GM18907 (cell line): ENCODE data around the gene RDH12.
"Not testable (repeated sequence)": the region's sequence is repeated elsewhere in the genome, so short reads cannot be mapped to it uniquely, and the experiment has no call there.

Source experiments
- ATAC-seq: cut with Tn5 transposase; IDR thresholded peaks from one replicate; pipeline ENCODE4 v1.9.1; 2021; ENCODE audit warnings: mild to moderate bottlenecking, moderate library complexity; ENCODE audit not compliant: unreplicated experiment

RDH12 gene

DNA sequence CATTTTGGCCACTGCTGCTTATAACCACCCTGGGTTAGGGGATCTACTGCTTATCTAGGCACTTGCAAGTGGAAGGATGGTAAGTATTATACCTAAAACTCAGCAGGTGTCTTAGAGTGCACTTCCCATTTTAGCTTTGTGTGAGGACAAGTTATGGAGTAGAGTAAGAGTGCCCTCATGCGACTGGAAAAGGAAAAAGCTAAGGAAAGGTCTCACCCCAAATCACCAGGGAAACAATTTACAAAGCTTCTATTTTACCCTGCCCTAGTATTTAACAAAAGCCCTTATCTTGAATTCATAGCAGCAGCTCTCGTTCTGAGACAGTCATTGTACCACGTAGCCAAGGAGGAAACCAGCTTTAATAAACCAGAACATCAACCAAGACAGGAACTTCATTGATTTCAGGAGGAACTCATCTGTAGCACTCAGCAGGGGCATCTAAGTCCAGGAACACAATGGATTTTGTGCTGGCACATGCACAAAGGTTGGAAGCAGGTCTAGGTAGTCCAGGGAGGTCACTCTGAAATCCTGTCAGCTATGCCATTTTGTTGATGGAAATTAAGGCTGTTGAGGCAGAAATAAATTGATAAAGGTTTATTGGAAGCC, 2.9 kb downstream of the RDH12 start:
- no peak for ATAC-seq

DNA sequence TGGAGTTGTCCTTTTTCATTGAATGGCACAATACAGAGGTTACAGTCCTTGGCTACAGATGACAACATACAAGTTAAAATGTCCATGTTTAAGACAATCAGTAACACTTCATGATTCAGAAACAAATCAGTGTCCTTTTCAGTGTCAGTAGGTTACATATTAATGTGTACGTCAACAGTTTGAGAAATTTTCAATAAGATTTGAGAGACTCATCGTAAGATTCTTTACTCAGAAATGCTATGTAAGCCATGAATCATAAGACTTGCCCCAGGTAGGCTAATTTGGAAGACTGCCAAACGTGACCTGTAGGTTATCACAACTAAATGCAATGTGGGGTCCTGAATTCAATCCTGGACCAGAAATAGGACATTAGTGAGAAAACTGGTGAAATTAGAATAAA, 3.5 kb downstream of the RDH12 start:
- ATAC-seq: no peak

DNA sequence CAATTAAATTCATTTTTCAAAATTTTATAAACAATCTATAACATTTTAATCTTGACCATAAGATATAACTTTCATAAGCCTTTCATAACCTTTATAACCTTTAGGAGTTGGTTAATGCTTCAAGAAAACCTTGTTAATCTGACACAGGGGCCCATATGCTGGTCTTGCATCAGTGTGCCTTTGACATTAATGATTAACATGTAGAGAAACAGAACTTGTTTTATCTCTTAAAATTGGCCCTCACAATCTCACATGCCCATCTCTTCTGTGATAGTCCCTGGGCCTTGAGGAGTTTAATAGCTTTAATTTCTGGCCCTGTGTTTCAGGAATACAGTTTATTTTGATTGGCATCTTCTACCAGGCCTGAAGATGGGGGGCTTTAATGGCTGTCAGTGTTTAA, 7.7 kb downstream of the RDH12 start:
- ATAC-seq: not testable (repeated sequence)

DNA sequence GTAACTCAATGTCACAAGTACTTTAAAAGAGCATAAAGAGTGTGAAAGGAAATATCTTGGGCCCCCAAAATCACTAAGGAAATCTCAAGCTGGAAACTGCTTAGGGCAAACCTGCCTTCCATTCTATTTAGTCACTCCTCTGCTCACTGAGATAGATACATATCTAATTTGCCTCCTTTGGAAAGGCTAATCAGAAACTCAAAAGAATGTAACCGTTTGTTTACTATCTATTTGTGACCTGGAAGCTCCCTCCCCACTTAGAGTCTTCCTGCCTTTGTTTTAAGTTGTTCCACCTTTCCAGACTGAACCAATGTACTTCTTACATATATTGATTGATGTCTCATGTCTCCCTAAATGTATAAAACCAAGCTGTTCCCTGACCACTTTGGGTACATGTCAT, 8.1 kb downstream of the RDH12 start:
- ATAC-seq: not testable (repeated sequence)

- ATAC-seq: no peak
These were observed 8.5 kb downstream of the RDH12 start for GRCh38 chr14:67710209-67710608.

GRCh38 chr14:67717048-67717447, 15.4 kb downstream of the RDH12 start:
- ATAC-seq: no peak

DNA sequence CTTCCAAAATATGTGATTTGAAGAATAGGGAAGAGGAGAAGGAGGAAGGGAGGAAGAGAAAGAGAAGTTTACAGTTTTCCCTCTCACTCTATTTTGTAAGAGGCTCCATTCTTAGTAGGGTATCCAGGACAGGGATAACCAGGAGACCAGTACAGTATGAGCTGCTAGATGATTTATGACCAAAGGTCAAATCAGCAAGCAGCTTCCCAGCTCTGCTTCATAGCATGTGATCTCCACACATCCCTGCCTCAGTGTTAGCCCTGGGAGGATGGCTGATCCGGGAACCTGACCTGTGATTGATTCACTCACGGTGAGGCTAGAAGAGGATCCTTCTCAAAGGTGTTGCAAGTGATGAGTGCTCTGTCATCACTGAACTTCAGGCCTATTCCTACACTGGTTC, 16.6 kb downstream of the RDH12 start:
- no peak for ATAC-seq

GRCh38 chr14:67719385-67719784, 17.7 kb downstream of the RDH12 start:
- ATAC-seq: not testable (repeated sequence)

DNA sequence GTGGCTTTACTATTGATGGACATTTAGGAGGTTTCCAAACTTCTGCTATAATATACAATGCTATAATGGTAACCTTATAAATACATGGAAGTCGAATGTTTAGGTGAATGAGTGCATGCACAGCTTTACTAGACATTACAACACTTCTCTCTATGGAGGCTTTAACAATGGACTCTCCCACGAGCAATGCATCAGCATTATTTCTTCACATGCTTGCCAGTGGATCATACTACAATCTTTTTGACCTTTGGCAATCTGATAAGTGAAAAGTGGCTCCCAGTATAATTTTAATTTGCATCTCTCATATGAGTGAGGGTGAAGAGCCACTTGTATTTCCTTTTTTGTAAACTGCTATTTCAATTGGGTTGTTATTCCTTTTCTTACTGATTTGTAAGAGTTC, 18.2 kb downstream of the RDH12 start:
- ATAC-seq: no peak

- ATAC-seq: no peak
These were observed 20.2 kb downstream of the RDH12 start for GRCh38 chr14:67721875-67722274.

DNA sequence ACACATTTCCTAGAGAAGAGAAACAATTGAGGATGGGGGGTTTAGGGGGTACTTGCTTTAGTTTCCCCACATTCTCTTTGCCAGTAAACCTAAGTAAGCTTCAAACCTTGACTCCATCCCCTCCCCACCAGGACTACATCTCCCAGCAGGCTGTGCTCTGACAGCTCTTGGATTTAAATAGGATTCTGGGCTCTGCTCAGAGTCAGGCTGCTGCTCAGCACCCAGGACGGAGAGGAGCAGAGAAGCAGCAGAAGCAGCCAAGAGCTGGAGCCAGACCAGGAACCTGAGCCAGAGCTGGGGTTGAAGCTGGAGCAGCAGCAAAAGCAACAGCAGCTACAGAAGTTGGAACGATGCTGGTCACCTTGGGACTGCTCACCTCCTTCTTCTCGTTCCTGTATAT, 20.6 kb downstream of the RDH12 start:
- no peak for ATAC-seq

DNA sequence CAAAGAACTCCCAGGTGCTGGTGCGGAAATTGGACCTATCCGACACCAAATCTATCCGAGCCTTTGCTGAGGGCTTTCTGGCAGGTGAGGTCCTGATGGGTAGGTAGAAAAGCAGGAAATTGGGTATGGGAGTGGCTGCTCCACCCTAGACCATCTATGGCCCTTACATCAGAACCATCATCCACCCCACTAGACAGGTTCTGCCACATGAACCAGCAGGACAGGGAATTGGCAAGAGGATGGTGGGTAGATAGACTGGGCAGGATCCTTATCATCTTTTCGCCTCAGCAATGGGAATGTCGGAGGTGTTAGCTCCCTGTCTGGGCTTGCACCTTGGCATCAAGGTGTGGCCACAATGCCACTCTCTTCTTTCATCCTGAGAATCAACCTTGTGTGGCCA, 23.5 kb downstream of the RDH12 start:
- ATAC-seq: no peak

DNA sequence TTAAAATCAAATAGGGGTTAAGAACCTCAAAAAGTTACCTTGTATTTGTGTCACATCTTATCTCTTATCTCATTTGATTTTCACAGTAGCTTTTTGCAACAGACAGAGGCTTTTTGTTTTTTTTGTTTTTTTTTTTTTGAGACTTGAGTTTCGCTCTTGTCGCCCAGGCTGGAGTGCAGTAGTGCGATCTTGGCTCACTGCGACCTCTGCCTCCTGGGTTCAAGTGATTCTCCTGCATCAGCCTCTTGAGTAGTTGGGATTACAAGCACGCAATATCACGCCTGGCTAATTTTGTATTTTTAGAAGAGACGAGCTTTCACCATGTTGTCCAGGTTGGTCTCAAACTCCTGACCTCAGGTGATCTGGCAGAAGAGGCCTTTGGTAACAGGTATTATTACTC, 25.7 kb downstream of the RDH12 start:
- ATAC-seq: no peak

GRCh38 chr14:67728258-67728657, 26.6 kb downstream of the RDH12 start:
- ATAC-seq: no peak

GRCh38 chr14:67729072-67729885, 27.6 kb downstream of the RDH12 start:
- ATAC-seq: no peak

DNA sequence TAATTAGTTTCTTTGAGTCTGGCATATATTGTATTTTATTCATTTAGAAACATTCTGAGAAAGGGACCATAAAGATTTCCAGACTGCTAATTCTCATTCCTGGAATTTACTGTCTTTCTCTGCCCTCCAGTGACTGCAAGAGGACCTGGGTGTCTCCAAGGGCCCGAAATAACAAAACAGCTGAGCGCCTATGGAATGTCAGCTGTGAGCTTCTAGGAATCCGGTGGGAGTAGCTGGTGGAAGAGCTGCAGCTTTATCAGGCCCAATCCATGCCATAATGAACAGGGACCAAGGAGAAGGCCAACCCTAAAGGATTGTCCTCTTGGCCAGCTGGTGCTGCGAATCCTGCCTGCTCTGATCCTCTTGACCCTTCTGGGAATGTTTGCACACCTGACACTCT, 31.9 kb downstream of the RDH12 start:
- no peak for ATAC-seq

DNA sequence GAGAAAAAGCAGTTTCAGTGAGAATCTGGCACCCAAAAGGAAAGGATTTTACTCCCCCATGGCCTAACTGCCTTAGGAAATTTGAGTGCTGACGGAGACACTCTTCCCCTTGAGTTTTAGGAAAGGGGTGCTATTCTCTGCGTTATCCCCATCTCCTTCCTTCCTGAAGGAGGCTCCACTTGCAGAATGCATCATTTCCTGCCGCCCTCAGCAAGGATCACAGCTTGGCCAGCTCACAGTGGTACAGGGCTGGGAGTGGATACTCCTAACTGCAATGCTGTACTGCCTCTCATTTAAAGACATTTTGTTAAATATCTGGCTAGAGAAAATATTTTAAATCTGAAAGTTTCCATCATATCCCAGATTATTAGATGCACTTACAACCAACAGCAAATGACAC, 33.0 kb downstream of the RDH12 start:
- no peak for ATAC-seq

DNA sequence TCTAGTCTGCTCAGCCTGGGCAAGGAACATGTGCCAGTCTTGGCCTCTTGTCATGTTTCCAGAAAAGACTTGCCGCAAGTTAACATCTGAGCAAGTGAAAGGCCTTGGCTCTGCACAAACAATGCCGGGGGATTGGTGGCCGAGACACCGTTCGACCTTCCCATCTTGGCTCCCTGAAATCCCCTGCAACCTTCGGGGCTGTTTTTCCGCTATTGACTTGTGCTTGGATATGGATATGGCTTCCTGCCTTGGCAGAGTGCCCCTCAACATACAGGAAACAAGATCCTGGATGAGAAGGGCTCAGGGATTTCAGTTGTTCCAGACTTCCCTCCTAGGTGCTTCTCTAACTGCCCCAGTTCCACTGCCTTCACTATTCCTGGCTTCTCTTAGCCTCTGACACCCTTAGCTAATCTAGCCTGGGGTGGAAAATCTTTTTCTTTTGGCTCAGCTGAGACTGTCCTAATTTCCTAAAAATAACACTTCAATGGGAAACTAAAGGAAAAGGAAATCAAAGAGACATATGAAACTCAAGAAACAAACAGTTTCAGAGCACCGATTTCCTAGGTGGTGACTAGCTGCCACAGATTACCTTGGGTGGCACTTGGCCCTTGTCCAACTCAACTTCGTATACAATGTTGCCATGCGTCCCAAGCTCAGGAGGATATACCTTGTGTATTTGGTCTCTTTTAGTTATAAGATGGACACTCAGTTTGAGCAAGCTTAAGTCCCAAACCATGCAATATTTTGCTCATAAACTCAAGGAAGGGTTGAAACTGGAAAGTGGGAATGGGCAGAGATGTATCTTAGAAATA, 33.9 kb downstream of the RDH12 start:
- ATAC-seq: no peak

- no peak for ATAC-seq
These were observed 35.1 kb downstream of the RDH12 start for GRCh38 chr14:67736771-67737170.

GRCh38 chr14:67738740-67739504, 37.2 kb downstream of the RDH12 start:
- no peak for ATAC-seq

- no peak for ATAC-seq
These were observed 42.4 kb downstream of the RDH12 start for GRCh38 chr14:67744046-67744445.
